GM18867 (cell line): ENCODE measurements around the gene GALNT12.
A peak's percentile ranks its signal among the peaks of the same experiment; 100 is the strongest.

Experiments used
- ATAC-seq: cut with Tn5 transposase; IDR thresholded peaks from one replicate; pipeline ENCODE4 v1.9.1; 2021; ENCODE audit warnings: mild to moderate bottlenecking, moderate library complexity; ENCODE audit not compliant: unreplicated experiment

GALNT12 gene

DNA sequence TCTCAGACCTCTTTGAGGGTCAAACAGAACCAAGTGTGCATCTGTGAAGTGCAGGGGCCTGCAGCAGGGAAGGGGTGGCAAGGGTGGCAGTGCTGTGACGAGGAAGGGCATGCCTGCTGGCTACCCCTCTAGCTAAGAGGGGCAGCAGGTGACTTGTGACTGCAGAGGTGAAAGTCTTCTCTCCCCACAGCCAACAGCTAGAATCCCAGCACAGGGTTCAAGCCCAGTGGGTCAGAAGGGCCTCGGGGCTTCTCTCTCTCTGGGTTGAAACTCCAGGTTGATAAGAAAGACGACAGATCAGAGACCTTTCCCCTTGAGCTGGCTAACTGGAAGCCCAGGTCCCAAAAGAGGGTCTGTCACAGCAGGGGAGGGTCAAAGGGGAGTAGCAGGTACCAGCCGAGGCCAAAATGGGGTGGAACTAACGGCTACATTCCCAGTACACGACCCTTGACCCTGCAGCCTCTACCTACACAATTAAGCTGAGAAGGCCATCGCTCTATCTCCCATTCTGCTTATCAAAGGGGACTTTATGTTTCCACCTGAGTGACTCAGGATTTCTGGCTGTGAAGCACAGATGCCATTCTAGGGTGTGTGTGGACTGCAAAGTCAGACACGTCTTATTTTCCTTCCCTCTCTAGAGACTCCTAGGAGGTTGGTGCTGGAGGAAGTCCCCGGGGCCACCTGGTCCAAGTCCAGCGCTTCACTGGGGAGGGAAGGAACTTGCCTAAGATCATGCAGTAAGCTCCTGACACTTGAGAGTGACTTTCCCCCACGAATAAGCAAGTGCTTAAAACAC lies 25.7 kb upstream of the GALNT12 start:
- no peak for ATAC-seq

DNA sequence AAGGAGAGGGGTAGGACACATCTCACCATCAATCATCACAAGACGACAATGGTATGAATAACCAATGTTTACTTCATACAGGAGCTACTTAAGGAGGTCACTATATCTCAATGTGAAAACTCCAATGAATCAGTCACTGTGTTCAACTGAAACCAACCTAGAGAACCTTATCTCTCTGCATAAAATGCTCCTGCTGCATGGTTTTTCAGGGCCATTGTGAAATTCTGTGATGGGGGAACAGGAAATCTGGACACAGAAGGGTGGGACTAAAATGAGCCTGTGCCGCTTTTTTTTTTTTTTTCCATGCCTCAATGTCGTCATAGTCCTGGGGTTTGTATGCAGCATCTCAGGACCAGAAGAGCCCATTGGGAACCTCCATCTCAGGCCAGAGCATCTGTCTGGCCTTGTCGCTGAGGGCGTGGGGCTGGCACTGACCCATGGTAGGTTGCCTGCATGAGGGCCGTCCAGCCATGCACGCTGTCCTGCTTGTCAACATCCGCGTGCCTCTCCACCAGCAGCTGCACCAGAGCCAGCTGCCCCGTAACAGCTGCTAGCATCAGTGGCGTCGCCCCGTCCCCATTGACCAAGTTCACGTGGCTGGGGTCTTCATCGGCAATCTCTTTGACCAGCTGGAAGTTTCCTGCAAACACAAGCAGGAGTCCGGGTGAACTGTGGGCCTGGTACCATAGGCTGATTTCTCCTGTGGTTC lies 23.8 kb upstream of the GALNT12 start:
- no peak for ATAC-seq

DNA sequence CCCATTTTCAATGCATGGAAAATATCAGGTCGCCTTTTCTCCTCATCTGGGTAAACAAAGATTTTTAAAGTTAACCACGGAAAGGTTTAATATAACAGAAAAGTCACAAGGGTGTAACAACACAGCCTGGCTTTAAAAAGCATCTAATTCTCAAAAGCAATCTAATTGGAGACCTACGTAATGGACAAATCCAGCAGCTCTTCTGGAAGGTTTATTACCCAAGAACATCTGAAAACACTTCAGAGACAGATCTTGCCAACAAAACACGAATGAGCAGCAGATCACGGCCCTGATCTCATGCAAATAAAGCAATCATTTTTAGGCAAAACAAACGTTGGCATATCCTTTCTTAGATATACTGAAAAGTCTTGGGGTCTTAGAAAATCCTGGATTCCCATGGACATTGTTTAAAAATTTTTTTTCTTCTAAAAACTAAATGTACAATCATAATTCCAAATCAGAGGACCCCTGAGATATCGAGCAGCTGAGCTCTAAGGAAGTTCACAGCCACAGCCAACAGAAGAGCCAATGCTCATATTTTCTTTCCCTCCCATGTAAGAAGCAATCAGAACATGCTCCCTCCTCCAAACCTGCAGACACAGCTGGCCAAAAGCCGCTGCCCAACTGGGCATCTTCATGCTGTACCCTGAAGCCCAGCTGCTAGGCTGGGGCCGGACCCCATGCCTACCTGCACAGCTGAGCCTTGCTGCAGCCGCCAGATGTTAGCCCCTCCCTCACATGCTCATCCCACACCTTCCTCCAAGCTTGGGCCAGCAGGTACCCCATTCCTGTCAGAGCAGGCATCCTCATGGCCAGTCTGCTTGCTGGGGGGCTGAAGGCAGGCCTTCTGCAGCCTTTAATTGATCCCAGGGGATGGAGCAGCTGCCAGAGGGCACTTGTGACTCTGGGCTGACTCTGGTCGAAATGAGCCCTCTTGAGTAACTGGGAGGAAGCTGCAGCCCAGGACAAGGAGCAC lies 22.4 kb upstream of the GALNT12 start:
- no peak for ATAC-seq

- ATAC-seq: no peak
Observed at GRCh38 chr9:98786750-98787510, 20.5 kb upstream of the GALNT12 start.

DNA sequence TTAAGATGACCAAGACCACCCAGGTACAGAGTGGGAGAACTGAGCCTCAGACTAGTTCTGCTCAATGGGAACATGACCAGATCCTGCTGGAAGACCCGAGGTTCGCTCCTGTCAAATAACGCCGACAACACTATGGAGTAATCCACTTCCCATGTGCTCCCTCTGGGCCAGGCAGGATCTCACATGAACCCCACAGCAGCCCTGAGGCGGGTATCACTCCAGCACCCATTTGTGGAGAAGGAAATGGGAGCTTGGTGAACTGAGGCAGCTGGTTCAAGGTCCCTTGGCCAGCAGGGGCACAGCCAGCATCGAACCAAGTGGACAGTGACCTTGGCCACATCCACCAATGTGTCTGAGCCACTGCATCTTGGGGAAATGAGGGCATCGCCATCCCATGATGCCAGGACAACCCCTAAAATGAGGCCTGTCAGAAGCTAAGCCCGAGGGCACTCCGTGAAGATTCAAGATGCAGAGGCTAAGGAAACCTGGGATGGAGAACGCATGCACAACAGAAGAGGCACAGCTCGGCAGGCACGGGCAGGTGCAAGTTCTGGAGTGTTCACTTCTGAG lies 19.6 kb upstream of the GALNT12 start:
- no peak for ATAC-seq

DNA sequence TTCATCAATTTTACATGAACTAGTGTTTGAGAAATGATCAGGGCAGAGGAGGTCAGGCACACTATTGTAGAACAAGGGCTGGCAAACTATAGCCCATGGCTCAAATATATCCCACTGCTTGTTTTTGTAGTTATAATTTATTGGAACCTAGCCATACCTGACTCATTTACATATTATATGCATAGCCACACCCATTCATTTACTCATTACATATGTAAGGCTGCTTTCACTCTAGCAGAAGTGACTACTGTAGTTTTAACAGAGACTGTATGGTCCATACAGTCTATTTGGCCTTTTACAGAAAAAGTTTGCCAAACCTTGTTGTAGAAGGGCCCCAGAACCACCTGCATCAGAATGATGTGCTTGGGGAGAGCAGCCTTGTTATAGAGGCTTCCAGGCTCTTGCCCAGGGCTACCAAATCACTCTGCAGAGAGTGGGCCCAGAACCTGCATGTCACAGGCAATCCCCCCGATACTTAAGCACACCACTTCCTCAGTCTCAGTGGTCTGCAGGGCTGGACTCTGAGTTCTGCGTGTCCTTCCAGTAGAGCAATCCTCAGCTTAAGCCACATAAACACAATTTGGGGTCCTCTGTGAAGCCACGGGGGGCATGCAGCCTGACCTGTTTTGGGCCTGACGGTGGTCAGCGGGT lies 17.9 kb upstream of the GALNT12 start:
- ATAC-seq: no peak

DNA sequence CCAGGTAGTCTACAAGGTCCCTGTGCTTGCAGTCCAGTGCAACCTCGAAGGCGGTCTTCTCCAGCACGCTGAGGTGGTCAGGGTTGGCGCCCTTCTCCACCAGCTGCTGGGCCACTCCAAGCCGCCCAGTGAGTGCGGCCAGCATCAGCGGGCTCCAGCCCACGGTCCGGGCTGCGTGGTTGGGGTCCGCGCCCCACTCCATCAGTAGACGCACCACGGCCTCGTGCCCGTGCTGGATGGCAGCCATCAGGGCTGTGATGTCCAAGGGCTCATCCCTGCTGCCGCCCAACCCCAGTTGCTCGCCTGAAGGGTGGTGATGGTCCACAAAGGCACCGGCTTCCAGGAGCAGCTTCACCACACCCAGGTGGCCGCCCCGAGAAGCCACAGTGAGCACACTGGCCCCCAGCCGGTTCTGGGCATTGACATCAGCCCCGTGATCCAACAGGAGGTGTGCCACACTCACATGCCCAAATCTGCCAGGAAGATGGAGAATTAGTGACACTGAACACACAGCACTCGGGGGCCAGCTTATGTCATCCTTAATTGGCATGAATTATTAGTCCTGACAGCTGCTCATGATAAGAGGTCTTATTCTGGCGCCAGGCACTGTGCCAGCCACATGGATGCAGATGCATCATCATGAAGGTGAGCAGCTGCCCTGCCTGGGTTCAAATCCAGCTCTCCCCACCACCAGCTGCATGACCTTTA lies 17.2 kb upstream of the GALNT12 start:
- ATAC-seq: no peak

- ATAC-seq: peak; percentile 67
Observed at GRCh38 chr9:98790842-98791607, 16.4 kb upstream of the GALNT12 start.

DNA sequence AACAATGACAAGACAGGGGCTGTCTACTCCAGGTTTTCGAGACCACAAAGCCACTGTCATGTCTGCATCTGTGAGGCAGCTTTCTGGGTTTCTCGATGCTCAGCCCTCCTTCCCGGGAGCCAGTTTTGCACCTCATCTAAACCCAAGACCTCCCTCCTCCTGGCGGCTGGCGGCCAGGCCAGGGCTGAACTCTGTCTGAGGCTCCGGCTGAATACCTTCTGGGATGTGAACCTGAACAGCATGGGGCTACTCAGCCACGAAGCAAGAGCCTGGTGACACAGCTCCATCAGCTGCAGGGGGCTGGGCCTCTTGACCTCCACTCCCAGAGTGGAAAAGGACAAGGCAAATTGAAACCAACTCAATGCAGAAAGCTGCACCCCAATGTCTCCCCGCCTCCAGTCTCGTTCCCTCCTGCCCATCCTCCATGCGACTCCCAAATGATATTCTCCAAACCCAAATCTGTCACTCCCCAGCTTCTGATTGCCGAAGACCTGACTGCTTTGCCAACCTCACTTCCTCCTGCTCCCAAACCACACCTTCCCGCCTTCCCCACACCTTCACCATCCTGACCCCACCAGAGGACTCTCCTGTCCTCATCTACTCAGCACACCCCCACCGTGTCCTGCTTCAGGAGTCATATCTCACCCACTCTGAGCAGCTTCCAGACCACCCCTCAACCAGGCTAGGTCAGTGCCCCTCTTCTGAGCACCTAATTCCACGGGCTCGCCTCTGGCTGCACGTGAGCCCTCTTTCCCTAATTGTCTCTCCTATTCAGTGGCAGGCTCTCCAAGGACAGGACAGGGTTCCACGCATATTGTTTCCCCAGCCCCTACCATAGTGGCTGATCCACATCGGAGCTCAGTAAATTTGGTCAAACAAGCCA lies 15.6 kb upstream of the GALNT12 start:
- no peak for ATAC-seq

DNA sequence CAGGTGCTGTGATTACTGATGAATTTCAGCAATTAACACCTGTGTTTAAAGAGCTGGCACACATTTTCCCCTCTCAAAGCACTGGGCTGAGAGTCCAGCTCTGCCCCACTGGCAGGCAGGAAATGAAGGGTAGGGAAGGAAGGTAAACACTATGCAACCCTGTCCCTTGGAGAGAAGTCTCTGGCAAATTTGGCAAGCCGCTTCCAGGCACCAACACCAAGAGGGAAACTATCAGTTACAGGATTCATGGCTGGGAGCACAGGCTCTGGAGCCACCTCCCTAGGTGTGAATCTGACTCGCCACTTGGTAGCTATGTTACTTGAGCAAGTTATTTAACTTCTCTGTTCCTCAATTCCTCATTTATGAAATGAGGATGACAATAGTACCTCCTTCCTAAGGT lies 14.4 kb upstream of the GALNT12 start:
- no peak for ATAC-seq

DNA sequence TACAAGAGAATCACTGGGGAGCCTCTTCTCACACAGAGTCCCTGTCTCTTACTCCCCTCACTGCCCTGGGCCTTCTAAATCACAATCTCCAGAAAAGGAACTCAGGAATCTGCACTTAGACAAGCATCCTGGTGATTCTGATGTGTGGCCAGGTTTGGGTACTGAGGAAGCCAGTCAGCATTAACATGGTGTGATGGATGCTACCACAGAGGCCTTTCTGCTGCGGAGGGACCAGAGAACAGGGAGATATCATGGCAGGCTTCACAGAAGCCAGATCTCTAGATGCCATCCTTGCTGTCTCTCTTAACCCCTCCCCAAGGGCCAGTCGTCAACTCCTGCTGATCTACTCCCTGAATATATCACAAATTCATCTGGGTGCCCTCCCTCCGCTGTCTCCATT lies 12.7 kb upstream of the GALNT12 start:
- ATAC-seq: no peak

DNA sequence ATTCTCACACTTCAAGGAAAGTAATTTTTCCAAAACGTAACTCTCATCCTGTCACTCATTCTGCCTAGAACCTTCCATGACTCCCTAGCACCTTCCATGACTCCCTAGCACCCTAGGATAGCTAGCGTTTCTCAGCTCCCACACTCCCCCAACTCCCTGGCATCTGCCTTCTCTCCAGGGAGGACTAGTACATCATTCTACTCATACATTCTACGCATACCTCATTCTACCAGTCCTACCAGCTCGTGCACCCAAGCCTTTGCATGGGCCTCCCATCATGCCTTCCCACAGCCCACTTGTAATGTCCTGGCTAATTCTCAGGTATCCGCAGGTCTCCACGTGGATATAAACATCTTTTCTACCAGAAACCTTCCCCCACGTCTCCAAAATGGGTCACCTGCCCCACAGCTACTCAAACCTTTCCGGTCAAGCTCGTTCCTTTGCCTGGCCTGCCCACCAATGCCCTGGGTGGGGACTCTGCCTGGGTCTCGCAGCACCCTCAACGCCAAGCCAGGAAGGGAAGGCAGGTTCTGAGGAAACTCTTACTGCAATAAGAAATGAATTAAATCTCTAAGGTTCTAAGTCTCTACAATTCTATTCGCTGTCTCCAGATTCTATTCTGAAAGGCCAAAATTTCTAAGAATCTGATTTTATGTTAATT lies 12.0 kb upstream of the GALNT12 start:
- ATAC-seq: no peak

GRCh38 chr9:98795970-98796363 lies 11.5 kb upstream of the GALNT12 start:
- peak; percentile 32 for ATAC-seq

GRCh38 chr9:98796364-98797101 lies 10.9 kb upstream of the GALNT12 start, which contains the start of gene ANKS6:
Gene ANKS6, minus strand, starts transcription at chr9:98796555. Its CDS starts 64 bp downstream, at chr9:98796491.
- ATAC-seq: peak; percentile 91

GRCh38 chr9:98797491-98797890 lies 10.0 kb upstream of the GALNT12 start:
- no peak for ATAC-seq

GRCh38 chr9:98798254-98798653 lies 9.2 kb upstream of the GALNT12 start:
- no peak for ATAC-seq
